GM23248 (cell line): ENCODE measurements around the gene PGP.

ENCODE experiments used
- EZH2 ChIP-seq: fragments of 200-600 bp; sonication (generic); IDR thresholded peaks from 2 replicates; pipeline ENCODE4 v1.6.1; 2018; ENCODE audit warnings: antibody characterized with exemption, mild to moderate bottlenecking; ENCODE audit not compliant: insufficient read depth, poor library complexity, severe bottlenecking
- EZH2phosphoT487 ChIP-seq: fragments of 200-600 bp; sonication (generic); IDR thresholded peaks from 2 replicates; pipeline ENCODE4 v1.6.1; 2018; ENCODE audit warnings: antibody characterized with exemption, moderate library complexity, mild to moderate bottlenecking, low read depth; ENCODE audit not compliant: insufficient read depth

GRCh38 chr16:2223221-2223941 is 8.7 kb upstream of the PGP start, which contains the start of gene E4F1:
- no peak for TF ChIP-seq EZH2
- no peak for TF ChIP-seq EZH2phosphoT487
